Upper lobe of left lung (tissue), 6 donors: ENCODE data around the gene C22orf15. TPM values are rescaled to one million over a fixed set of nuclear protein-coding genes. Genes with fewer than 3 reads are reported as not detected.

Experiments used
- ATAC-seq, 2 donors: fragments of 200-7000 bp; cut with Tn5 transposase; one replicate each; pipeline ENCODE4 v1.9.1; 2022; ENCODE audit warnings: mild to moderate bottlenecking in 2 of 2, moderate library complexity in 2 of 2; ENCODE audit not compliant: low FRiP score in 2 of 2
- DNase-seq, 2 donors: peaks; one replicate each; pipeline ENCODE4 v3.0.0-alpha.2; 2019 to 2020
- H3K27ac ChIP-seq, 4 donors: fragments of 200-600 bp; sonication (generic); one replicate each; pipeline ENCODE4 v1.5.1; 2016 to 2019
- H3K27me3 ChIP-seq, 4 donors: fragments of 200-600 bp; sonication (generic); one replicate each; pipeline ENCODE4 v1.5.1; 2017 to 2019
- H3K36me3 ChIP-seq, 4 donors: fragments of 200-600 bp; sonication (generic); one replicate each; pipeline ENCODE4 v1.5.1; 2016 to 2019
- H3K4me1 ChIP-seq, 4 donors: fragments of 200-600 bp; sonication (generic); one replicate each; pipeline ENCODE4 v1.5.1; 2018 to 2019
- H3K4me3 ChIP-seq, 4 donors: fragments of 200-600 bp; sonication (generic); one replicate each; pipeline ENCODE4 v1.5.1; 2017 to 2019; ENCODE audit warnings: mild to moderate bottlenecking in 2 of 4, moderate library complexity in 1 of 4
- H3K9me3 ChIP-seq, 4 donors: fragments of 200-600 bp; sonication (generic); one replicate each; pipeline ENCODE4 v1.5.1; 2018 to 2019
- EP300 ChIP-seq, 4 donors: sonication (generic); formaldehyde crosslinking; IDR thresholded peaks; one replicate each; pipeline ENCODE4 v1.5.1; 2017; ENCODE audit warnings: antibody characterized with exemption in 4 of 4, control low read depth in 2 of 4
- POLR2A ChIP-seq, 4 donors: fragments of 450-650 bp; IDR thresholded peaks; one replicate each; pipeline ENCODE4 v1.5.1; 2016 to 2017; ENCODE audit warnings: antibody characterized with exemption in 4 of 4, mild to moderate bottlenecking in 2 of 4
- POLR2AphosphoS5 ChIP-seq, 2 donors: sonication (generic); formaldehyde crosslinking; IDR thresholded peaks; one replicate each; pipeline ENCODE4 v1.5.1; 2017; ENCODE audit warnings: antibody characterized with exemption in 2 of 2
- WGBS, 2 donors: methylation state at CpG; one replicate each; pipeline ENCODE4 v1.1.5; 2017 to 2018; 5-methylcytosine and 5-hydroxymethylcytosine counted together
- total RNA-seq, 6 donors: library from RNA; depleted of rRNA in 4 of 6; stranded (reverse); fragments of >200 nt in 4 of 6; gene quantifications; one replicate each; pipeline versions ENCODE4 v1.1.0 to v1.2.1, GENCODE V29; 2016 to 2021
- TF ChIP-seq, protein P1 (sequence below), 6 experiments: fragments of 450-650 bp in 4 of 6; fragments of 200-600 bp in 2 of 6; sonication (generic) in 2 of 6; IDR thresholded peaks; one replicate each; pipeline ENCODE4 v1.5.1; 2016 to 2019; ENCODE audit warnings: antibody characterized with exemption in 6 of 6
- donor health status: DM: no; HTN: no; CAD: no; lungs with moderate emphysema.
- donor health status: DM: no; HTN: yes; CAD: no; lungs with severe emphysema.

Gene C22orf15, protein sequence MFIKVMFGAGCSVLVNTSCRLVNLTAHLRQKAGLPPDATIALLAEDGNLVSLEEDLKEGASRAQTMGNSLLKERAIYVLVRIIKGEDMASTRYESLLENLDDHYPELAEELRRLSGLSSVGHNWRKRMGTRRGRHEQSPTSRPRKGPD
- 1 to 10 TPM in 5 of 6 donors, under 1 TPM in 1; 0.29 to 7.3 (median 4.6) TPM for total RNA-seq

DNA sequence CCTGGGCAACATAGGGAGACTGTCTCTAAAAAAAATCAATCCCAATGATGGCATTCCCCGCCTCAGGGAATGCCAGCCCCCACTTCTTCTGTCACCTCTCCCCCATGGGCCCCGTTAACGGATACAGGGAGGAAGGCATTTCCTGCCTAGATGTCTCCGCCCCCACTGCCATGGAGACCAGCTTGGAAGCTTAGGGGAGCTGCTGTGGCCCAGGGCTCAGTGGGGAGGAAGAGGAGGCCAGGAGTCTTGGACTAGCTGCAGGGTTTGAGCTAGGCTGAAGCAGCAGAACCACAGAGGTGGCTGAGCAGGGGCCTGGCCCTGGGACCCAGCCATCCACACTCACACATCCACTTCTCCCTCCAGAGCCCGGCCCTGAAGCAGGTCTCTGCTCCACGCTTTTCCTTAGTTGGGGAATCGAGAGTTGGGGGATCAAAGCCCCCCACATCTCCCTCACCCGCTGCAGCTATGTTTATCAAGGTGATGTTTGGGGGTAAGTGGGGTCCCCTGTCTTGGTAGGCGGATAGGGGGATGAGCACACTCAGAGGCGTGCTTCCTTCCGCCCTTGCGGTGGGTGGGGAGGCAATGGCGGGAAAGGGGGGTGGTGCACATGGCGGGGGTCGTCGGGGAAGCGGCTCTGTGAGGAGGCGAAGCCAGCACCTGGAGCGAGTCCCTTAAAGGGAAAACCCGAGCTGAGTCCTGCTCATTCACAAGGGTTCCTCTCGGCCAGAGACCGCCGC lies at the start of gene C22orf15:
C22orf15 (plus strand) TSS at position 149 of the 737 bp plus-strand sequence; CDS start at position 466, 317 bp downstream.
- WGBS, 2 donors: 37% methylated on average over 19 to 23 of the region's 23 CpGs
- Histone ChIP-seq H3K9me3 (no peaks in the 10 kb centered on the region), H3K36me3 (no peaks in the 10 kb centered on the region), H3K27me3 (no peaks in the 10 kb centered on the region), H3K4me1 (peaks cover 13 to 30% (median 27%) of the 10 kb centered on the region in 4 donors), H3K27ac (peak within 1 kb of the TSS in 1 of 4 donors; percentile 16), H3K4me3 (peak within 1 kb of the TSS in 3 of 4 donors; percentile 20 to 37 (median 35))
- no peak for ATAC-seq
- no peak for TF ChIP-seq POLR2A (IDR thresholded peaks at IDR 0.05)
- no peak for TF ChIP-seq EP300 (IDR thresholded peaks at IDR 0.05)
- TF ChIP-seq, protein P1, sequence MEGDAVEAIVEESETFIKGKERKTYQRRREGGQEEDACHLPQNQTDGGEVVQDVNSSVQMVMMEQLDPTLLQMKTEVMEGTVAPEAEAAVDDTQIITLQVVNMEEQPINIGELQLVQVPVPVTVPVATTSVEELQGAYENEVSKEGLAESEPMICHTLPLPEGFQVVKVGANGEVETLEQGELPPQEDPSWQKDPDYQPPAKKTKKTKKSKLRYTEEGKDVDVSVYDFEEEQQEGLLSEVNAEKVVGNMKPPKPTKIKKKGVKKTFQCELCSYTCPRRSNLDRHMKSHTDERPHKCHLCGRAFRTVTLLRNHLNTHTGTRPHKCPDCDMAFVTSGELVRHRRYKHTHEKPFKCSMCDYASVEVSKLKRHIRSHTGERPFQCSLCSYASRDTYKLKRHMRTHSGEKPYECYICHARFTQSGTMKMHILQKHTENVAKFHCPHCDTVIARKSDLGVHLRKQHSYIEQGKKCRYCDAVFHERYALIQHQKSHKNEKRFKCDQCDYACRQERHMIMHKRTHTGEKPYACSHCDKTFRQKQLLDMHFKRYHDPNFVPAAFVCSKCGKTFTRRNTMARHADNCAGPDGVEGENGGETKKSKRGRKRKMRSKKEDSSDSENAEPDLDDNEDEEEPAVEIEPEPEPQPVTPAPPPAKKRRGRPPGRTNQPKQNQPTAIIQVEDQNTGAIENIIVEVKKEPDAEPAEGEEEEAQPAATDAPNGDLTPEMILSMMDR (IDR thresholded peaks at IDR 0.05): no peak
- no peak for TF ChIP-seq POLR2AphosphoS5 (IDR thresholded peaks at IDR 0.05)
- no peak for DNase-seq

DNA sequence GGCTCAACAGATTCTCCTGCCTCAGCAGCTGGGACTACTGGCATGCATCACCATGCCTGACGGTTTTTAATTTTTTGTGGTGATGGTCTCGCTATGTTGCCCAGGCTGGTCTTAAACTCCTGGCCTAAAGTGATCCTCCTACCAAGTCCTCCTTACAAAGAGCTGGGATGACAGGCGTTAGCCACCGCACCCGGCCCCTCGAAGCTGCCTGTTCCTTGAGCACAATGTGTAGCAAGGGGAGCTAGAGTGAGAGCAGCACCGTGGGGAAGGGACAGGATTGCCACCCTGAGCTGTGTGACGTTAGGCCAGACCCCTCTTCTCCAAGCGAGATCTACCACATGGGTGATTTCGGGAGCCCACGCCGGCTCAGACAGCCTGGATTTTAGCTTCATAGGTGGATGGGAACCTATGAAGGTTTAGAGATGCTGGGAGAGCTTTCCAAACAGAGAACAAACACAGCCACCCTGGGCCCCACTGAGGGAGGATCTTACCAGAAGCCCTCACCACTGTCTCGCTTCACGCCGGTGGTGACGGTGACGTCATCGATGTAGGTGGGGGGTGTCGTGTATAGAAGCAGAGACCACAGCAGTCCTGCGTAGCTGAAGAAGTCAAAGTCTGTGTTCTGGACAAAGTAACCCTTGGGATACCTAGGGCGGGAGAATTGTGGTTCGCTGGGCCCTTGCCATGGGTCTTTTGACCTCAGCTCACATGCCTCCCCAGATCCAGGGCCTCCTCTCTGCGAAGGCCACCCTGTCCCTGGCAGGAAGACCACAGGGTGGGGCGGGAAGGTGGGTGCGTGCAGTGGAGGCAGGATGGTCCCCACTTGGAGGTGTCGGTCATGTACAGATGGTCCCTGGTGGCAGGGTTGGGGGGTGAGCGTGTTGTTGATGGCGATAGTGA lies 48.8 kb upstream of the C22orf15 start:
- Histone ChIP-seq H3K4me1 (peaks cover 4 to 24% (median 13%) of the 10 kb centered on the region in 4 donors), H3K9me3 (no peaks in the 10 kb centered on the region), H3K36me3 (peaks cover 0 to 59% (median 45%) of the 10 kb centered on the region in 4 donors), H3K27me3 (no peaks in the 10 kb centered on the region), H3K4me3 (no peak overlapping the region), H3K27ac (no peak overlapping the region)
- TF ChIP-seq POLR2AphosphoS5 (IDR thresholded peaks at IDR 0.05) (no peak), POLR2A (IDR thresholded peaks at IDR 0.05) (no peak)
- TF ChIP-seq, protein P1 (IDR thresholded peaks at IDR 0.05): no peak
- DNase-seq: peak in 1 of 2 donors; percentile 43
- no peak for ATAC-seq
- 94 to 95% methylated on average over 23 to 28 of the region's 28 CpGs for WGBS, 2 donors

DNA sequence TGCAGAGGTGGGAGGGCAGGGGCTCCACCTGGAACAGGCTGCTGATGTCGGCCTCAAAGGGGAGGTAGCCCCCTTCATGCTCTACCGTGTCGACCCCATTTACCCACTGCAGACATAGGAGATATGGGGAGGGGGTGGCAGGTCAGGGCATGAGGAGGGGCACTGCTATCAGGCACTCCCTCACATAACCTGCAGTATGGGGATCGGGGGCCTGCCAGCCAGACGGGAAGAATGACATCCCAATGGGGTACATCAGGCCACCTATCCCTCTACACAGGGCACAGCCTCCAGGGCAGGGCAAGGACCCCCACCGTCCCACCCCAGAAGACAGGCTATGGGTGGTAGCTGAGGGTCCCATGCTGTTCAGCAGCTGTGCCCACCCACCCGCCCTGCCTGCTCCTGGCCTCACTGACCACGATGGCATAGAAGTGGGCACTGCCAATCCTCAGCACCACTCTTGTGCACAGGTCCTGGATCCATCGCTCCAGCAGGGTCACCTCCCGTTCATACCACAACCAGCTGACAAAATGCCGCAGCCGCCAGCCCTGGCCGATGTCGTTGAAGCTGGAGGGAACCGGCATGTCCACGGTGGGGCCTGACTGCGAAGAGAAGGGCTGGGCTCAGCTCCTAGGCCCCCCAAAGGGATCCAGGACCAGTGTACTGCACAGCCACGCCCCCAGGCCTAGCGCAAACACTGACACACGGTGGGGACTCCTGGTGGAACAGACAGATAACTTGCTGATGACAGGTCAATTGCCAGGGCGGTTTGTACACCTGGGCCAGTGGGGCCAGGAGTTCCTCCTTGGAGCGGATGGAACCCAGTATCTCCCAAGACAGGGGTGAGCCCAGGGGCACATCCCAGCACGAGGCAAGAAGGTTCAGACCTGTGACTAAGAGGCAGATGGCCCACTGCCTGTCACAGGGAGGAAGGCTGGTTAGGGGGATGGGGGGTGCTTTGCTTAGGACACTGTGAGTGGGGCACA lies 47.9 kb upstream of the C22orf15 start:
- peak in 1 of 2 donors; percentile 76 for DNase-seq
- no peak for ATAC-seq

More for the DNA sequence above, 47.9 kb upstream of the C22orf15 start:
- H3K9me3 ChIP-seq: no peaks in the 10 kb centered on the region
- no peaks in the 10 kb centered on the region for H3K27me3 ChIP-seq
- H3K4me1 ChIP-seq: peaks cover 4 to 24% (median 13%) of the 10 kb centered on the region in 4 donors
- H3K27ac ChIP-seq: no peak overlapping the region
- 75 to 90% methylated on average over 4 to 23 of the region's 23 CpGs for WGBS, 2 donors
- H3K36me3 ChIP-seq: peaks cover 0 to 49% (median 37%) of the 10 kb centered on the region in 4 donors
- H3K4me3 ChIP-seq: no peak overlapping the region
- TF ChIP-seq POLR2A (IDR thresholded peaks at IDR 0.05) (no peak), EP300 (IDR thresholded peaks at IDR 0.05) (no peak)
- TF ChIP-seq, protein P1 (IDR thresholded peaks at IDR 0.05): no peak
